HepG2 (cell line): ENCODE measurements around the gene TMEM80. TPM values are rescaled to one million over a fixed set of nuclear protein-coding genes. Genes with fewer than 3 reads are reported as not detected.

ENCODE experiments used
- ADNP ChIP-seq: sonication (generic); formaldehyde crosslinking; IDR thresholded peaks from 2 replicates; pipeline ENCODE4 v1.4.0; 2020; ENCODE audit warnings: missing genetic modification reagents
- FOXP1 ChIP-seq, 2 experiments: fragments of 450-650 bp in 1 of 2; IDR thresholded peaks; 2 replicates each; pipeline ENCODE4 v1.6.1; 2017 to 2018; ENCODE audit warnings: antibody characterized with exemption in 1 of 2
- HNRNPH1 ChIP-seq: fragments of 200-400 bp; formaldehyde crosslinking; optimal IDR thresholded peaks from 2 replicates; pipeline ENCODE3; 2017; ENCODE audit warnings: mild to moderate bottlenecking, low read depth, low read length
- KDM4B ChIP-seq: sonication (generic); formaldehyde crosslinking; IDR thresholded peaks from 2 replicates; pipeline ENCODE4 v1.4.0; 2020; ENCODE audit warnings: missing genetic modification reagents
- KMT2A ChIP-seq: sonication (generic); formaldehyde crosslinking; IDR thresholded peaks from 2 replicates; pipeline ENCODE4 v1.4.0; 2020; ENCODE audit warnings: missing genetic modification reagents
- POGK ChIP-seq: sonication (generic); formaldehyde crosslinking; conservative IDR thresholded peaks from 2 replicates; pipeline ENCODE4 v1.8.0; 2022; ENCODE audit warnings: mild to moderate bottlenecking, moderate library complexity, missing genetic modification reagents
- RARA ChIP-seq: IDR thresholded peaks from 2 replicates; pipeline ENCODE4 v1.6.1; 2016; ENCODE audit warnings: missing genetic modification reagents, missing compliant biosample characterization
- TBX2 ChIP-seq: sonication (generic); formaldehyde crosslinking; IDR thresholded peaks from 2 replicates; pipeline ENCODE4 v1.5.0; 2020; ENCODE audit warnings: missing genetic modification reagents, mild to moderate bottlenecking, borderline replicate concordance
- ZNF264 ChIP-seq: sonication (generic); formaldehyde crosslinking; IDR thresholded peaks from 2 replicates; pipeline ENCODE4 v1.4.0; 2020; ENCODE audit warnings: missing genetic modification reagents
- ZNF282 ChIP-seq: fragments of 450-650 bp; IDR thresholded peaks from 2 replicates; pipeline ENCODE4 v1.6.1; 2018; ENCODE audit not compliant: partially characterized antibody
- ZNF430 ChIP-seq: sonication (generic); formaldehyde crosslinking; IDR thresholded peaks from 2 replicates; pipeline ENCODE4 v1.9.0; 2021; ENCODE audit warnings: mild to moderate bottlenecking, missing genetic modification reagents
- ZNF609 ChIP-seq: sonication (generic); formaldehyde crosslinking; IDR thresholded peaks from 2 replicates; pipeline ENCODE4 v1.4.0; 2020; ENCODE audit warnings: mild to moderate bottlenecking, missing genetic modification reagents, borderline replicate concordance
- polyA plus RNA-seq, 8 experiments: library from polyadenylated mRNA; depleted of rRNA in 3 of 8; stranded (reverse) in 7 of 8; unstranded in 1 of 8; fragments of >200 nt; fragmentation: Illumina TruSeq in 4 of 8; extraction: Trizol in 4 of 8; gene quantifications; 2 replicates each; pipeline versions ENCODE4 v1.2.1 to v1.2.3, GENCODE V29; 2011 to 2016; ENCODE audit warnings: low read depth in 4 of 8, missing spikeins in 1 of 8, mixed read lengths in 1 of 8; ENCODE audit not compliant: insufficient read depth in 1 of 8
- total RNA-seq, 5 experiments: library from RNA; depleted of rRNA; stranded (reverse); fragments of >200 nt; fragmentation: Illumina TruSeq; extraction: Trizol; gene quantifications; 2 replicates each; pipeline ENCODE4 v1.2.3, GENCODE V29; 2016; ENCODE audit warnings: low read depth in 1 of 5
- TF ChIP-seq, protein P1 (sequence below): sonication (generic); formaldehyde crosslinking; IDR thresholded peaks from 2 replicates; pipeline ENCODE4 v1.5.1; 2020; ENCODE audit warnings: mild to moderate bottlenecking, missing genetic modification reagents, borderline replicate concordance
- TF ChIP-seq, protein P2 (sequence below): sonication (generic); formaldehyde crosslinking; IDR thresholded peaks from 2 replicates; pipeline ENCODE4 v1.4.0; 2020; ENCODE audit warnings: missing genetic modification reagents, borderline replicate concordance

TMEM80 gene
- total and polyA plus RNA-seq, 2 of the 13 experiments (the other 11 are each of a cell fraction or from before 2014, with no cell fraction given), result 5.6 to 17.1 TPM

DNA sequence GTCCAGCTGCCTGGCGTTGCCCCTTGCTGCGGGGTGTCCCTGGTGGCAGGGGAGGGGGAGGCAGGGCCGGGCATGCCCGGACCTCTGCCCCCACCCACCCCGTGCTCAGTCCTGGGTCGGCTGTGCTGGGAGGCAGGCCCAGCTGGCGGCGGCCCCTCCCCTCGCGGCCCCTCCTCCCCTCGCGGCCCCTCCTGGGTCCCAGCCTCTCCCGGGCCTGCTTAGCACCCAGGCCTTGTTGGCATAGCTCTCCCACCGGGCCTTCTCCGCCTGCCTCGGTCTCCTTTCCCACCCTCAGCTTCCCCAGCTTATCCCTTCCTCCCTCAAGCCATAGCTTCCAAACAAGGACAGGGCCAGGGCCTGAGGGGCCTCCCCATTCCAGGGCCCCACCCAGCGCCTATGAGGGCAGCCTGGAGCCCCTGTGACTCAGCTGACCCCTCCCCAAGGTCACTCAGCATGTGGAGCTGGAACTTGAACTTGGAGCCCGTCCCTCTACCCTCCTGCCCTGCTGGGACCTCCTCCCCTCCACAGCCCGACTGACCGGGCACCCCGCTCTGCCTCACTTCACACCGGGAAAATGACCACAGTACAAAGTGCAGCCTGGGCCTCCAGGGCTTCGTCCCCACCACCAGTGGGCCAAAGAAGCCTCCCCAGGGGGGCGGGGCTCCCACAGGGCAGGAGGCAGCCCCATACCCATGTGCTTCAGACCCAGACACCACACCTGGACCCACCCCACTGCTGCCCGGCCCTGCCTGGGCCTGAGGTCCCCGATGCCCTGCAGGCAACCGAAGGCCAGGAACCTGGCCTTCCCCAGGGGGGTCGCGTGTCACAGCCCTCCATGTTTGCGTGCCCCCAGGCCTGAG is 11.6 kb downstream of the TMEM80 start (continued):
- TF ChIP-seq ZNF609 (CRISPR knock-in tag) (peak; percentile 90), POGK (CRISPR knock-in tag) (0 out of 2 replicates have a peak, but pooled peaks have one; percentile 36), ZNF430 (CRISPR knock-in tag) (peak; percentile 96; the same call in 1 of the 2 replicates), TBX2 (CRISPR knock-in tag) (peak; percentile 97), KMT2A (peak; percentile 18; the same call in 1 of the 2 replicates), HNRNPH1 (no peak), ADNP (CRISPR knock-in tag) (no peak), ZNF282 (no peak), RARA (peak; percentile 96), ZNF264 (CRISPR knock-in tag) (peak; percentile 62; the same call in 1 of the 2 replicates), KDM4B (no peak; the same call in 1 of the 2 replicates), FOXP1 (IDR thresholded peaks at IDR 0.05) (no peak), FOXP1 (CRISPR knock-in tag; IDR thresholded peaks at IDR 0.05) (0 out of 2 replicates have a peak, but pooled peaks have one; percentile 44)
- TF ChIP-seq, protein P1, sequence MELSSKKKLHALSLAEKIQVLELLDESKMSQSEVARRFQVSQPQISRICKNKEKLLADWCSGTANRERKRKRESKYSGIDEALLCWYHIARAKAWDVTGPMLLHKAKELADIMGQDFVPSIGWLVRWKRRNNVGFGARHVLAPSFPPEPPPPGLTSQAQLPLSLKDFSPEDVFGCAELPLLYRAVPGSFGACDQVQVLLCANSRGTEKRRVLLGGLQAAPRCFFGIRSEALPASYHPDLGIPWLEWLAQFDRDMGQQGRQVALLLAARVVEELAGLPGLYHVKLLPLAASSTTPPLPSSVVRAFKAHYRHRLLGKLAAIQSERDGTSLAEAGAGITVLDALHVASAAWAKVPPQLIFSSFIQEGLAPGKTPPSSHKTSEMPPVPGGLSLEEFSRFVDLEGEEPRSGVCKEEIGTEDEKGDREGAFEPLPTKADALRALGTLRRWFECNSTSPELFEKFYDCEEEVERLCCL (CRISPR knock-in tag), result no peak
- TF ChIP-seq, protein P2, sequence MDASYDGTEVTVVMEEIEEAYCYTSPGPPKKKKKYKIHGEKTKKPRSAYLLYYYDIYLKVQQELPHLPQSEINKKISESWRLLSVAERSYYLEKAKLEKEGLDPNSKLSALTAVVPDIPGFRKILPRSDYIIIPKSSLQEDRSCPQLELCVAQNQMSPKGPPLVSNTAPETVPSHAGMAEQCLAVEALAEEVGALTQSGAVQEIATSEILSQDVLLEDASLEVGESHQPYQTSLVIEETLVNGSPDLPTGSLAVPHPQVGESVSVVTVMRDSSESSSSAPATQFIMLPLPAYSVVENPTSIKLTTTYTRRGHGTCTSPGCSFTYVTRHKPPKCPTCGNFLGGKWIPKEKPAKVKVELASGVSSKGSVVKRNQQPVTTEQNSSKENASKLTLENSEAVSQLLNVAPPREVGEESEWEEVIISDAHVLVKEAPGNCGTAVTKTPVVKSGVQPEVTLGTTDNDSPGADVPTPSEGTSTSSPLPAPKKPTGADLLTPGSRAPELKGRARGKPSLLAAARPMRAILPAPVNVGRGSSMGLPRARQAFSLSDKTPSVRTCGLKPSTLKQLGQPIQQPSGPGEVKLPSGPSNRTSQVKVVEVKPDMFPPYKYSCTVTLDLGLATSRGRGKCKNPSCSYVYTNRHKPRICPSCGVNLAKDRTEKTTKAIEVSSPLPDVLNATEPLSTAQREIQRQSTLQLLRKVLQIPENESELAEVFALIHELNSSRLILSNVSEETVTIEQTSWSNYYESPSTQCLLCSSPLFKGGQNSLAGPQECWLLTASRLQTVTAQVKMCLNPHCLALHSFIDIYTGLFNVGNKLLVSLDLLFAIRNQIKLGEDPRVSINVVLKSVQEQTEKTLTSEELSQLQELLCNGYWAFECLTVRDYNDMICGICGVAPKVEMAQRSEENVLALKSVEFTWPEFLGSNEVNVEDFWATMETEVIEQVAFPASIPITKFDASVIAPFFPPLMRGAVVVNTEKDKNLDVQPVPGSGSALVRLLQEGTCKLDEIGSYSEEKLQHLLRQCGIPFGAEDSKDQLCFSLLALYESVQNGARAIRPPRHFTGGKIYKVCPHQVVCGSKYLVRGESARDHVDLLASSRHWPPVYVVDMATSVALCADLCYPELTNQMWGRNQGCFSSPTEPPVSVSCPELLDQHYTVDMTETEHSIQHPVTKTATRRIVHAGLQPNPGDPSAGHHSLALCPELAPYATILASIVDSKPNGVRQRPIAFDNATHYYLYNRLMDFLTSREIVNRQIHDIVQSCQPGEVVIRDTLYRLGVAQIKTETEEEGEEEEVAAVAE (CRISPR knock-in tag), result no peak
